ES-I3 (cell line): ENCODE data around the gene CASK.

ENCODE experiments used
- H3K36me3 ChIP-seq: 2 replicates; pipeline ENCODE4 v1.6.1; 2013; ENCODE audit warnings: mild to moderate bottlenecking, low read length, control low read depth, moderate library complexity; ENCODE audit not compliant: insufficient read depth
- H3K4me1 ChIP-seq: 2 replicates; pipeline ENCODE4 v1.6.1; 2013; ENCODE audit warnings: mild to moderate bottlenecking, control low read depth, low read length; ENCODE audit not compliant: insufficient read depth
- H3K9ac ChIP-seq: 2 replicates; pipeline ENCODE4 v1.6.1; 2013; ENCODE audit warnings: low read depth, mild to moderate bottlenecking, low read length, moderate library complexity
- H3K9me3 ChIP-seq: 2 replicates; pipeline ENCODE4 v1.6.1; 2013; ENCODE audit warnings: mild to moderate bottlenecking, low read length, moderate library complexity; ENCODE audit not compliant: control insufficient read depth, insufficient read depth

CASK gene

GRCh38 chrX:41589634-41590270, 333.6 kb downstream of the CASK start:
- no peaks in the 10 kb centered on the region for H3K9me3 ChIP-seq
- H3K4me1 ChIP-seq, result no peaks in the 10 kb centered on the region
- H3K9ac ChIP-seq, result no peak overlapping the region

GRCh38 chrX:41588271-41588670, 335.1 kb downstream of the CASK start:
- no peaks in the 10 kb centered on the region for H3K9me3 ChIP-seq
- no peaks in the 10 kb centered on the region for H3K36me3 ChIP-seq
- no peaks in the 10 kb centered on the region for H3K4me1 ChIP-seq
- H3K9ac ChIP-seq, result no peak overlapping the region

More at GRCh38 chrX:41589634-41590270, 333.6 kb downstream of the CASK start:
- no peaks in the 10 kb centered on the region for H3K36me3 ChIP-seq

DNA sequence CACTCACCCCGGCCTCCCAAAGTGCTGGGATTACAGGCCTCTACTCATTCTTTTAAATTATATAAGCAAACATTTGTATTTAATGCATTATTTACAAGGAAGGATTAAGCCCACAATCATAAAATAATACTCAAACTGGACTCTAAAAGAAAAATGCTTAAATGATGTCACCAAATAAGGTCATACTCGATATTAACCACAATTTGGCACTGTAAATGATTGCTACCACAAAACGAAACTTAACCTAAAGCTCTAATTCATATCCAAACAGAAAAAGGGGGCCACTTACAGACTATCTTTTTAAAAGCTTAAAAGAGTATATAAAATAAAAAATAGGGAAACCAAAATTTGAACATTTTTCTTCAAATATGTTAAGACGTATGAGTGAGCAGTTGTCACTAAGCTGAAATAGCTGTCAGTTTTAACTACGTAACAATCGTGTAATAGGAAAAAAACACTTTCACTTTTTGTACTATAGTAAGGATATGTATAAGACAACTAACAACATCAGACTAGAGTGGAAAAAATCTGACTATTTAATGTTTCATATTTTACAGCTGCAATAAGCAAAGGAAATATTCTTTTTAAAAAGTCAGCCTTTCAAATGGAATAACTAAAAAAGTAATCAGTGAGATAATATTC, 342.8 kb downstream of the CASK start:
- Histone ChIP-seq H3K36me3 (no peaks in the 10 kb centered on the region), H3K4me1 (no peaks in the 10 kb centered on the region), H3K9ac (no peak overlapping the region), H3K9me3 (no peaks in the 10 kb centered on the region)

- Histone ChIP-seq H3K36me3 (peaks cover 4% of the 10 kb centered on the region; the same call in 1 of the 2 replicates), H3K9ac (no peak overlapping the region), H3K9me3 (no peaks in the 10 kb centered on the region), H3K4me1 (peaks cover 15% of the 10 kb centered on the region)
Measured at GRCh38 chrX:41563876-41564275, 359.5 kb downstream of the CASK start.

DNA sequence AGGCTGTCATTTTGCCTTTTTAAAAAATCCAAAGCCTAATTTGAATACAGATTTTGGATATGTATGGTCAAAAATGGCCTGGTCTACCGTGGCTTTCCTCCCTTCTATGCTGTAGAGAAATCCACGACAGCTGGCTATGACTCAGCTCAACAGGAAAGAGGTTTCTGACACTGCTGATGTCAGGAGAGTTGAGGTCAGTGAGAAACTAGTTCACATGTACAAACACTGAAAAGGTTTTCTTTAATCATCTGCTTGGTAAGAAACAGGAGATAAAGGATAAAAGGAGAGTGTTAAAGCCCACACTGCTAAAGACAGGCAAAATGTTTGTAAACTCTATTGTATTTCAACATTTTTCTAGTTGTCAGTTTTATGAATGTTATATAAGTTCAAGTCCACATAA, 362.3 kb downstream of the CASK start:
- H3K36me3 ChIP-seq, result peaks cover 4% of the 10 kb centered on the region; the same call in 1 of the 2 replicates
- H3K9ac ChIP-seq, result no peak overlapping the region
- H3K4me1 ChIP-seq, result peaks cover 15% of the 10 kb centered on the region
- no peaks in the 10 kb centered on the region for H3K9me3 ChIP-seq

- Histone ChIP-seq H3K9ac (no peak overlapping the region), H3K4me1 (peaks cover 15% of the 10 kb centered on the region), H3K36me3 (peaks cover 4% of the 10 kb centered on the region; the same call in 1 of the 2 replicates), H3K9me3 (no peaks in the 10 kb centered on the region)
Measured at GRCh38 chrX:41559235-41560052, 363.9 kb downstream of the CASK start.

- Histone ChIP-seq H3K9ac (no peak overlapping the region), H3K4me1 (peaks cover 15% of the 10 kb centered on the region), H3K36me3 (peaks cover 4% of the 10 kb centered on the region; the same call in 1 of the 2 replicates), H3K9me3 (no peaks in the 10 kb centered on the region)
Measured at GRCh38 chrX:41558531-41558930, 364.8 kb downstream of the CASK start.

- Histone ChIP-seq H3K9me3 (no peaks in the 10 kb centered on the region), H3K4me1 (peaks cover 15% of the 10 kb centered on the region), H3K9ac (no peak overlapping the region), H3K36me3 (peaks cover 4% of the 10 kb centered on the region; the same call in 1 of the 2 replicates)
Measured at GRCh38 chrX:41556958-41557357, 366.4 kb downstream of the CASK start.

- Histone ChIP-seq H3K9me3 (no peaks in the 10 kb centered on the region), H3K4me1 (no peaks in the 10 kb centered on the region), H3K36me3 (no peaks in the 10 kb centered on the region), H3K9ac (no peak overlapping the region)
Measured at GRCh38 chrX:41553688-41554087, 369.7 kb downstream of the CASK start.

DNA sequence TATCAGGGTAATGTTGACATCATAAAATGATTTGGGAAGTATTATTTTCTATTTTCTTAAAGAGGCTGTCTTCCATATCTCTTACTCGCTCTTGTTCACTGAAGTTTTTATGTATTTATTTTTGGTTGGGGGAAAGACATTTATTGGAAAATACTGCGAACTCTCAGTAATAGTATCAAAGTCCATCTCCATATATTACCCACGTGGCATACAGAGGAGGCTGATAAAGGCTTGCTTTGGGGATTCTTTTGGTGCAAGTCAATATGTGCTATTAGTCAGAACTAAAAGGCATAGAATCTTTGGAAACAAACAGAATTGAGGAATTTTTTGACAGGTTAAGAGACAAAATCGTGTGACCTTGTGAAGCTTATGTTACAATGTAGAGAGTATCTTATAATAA, 374.9 kb downstream of the CASK start:
- Histone ChIP-seq H3K36me3 (no peaks in the 10 kb centered on the region), H3K4me1 (no peaks in the 10 kb centered on the region), H3K9ac (no peak overlapping the region), H3K9me3 (no peaks in the 10 kb centered on the region)

GRCh38 chrX:41543668-41544067, 379.7 kb downstream of the CASK start:
- Histone ChIP-seq H3K9me3 (no peaks in the 10 kb centered on the region), H3K4me1 (no peaks in the 10 kb centered on the region)

DNA sequence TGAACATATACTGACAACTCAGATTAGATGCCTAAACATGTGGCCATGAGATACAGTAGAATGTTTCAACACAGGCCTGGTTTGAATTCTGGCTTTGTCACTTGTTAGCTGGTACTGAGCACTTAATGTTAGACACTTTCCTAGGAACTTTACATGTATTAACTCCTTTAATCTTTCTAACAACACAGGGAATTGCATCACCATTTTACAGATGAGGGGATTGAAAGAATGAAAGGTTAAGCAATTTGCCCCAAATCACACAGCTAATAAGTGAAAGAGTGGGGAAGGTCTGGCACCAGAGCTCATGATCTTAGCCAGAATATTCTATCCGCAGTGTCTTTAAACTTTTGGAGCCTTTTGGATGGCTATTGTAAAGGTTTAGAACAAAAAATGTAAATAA, 380.3 kb downstream of the CASK start:
- Histone ChIP-seq H3K36me3 (0 out of 2 replicates have a peak, but pooled peaks cover 2% of the 10 kb centered on the region), H3K9ac (no peak overlapping the region), H3K4me1 (no peaks in the 10 kb centered on the region), H3K9me3 (no peaks in the 10 kb centered on the region)

More at GRCh38 chrX:41543668-41544067, 379.7 kb downstream of the CASK start:
- Histone ChIP-seq H3K36me3 (0 out of 2 replicates have a peak, but pooled peaks cover 2% of the 10 kb centered on the region), H3K9ac (no peak overlapping the region)

- H3K9me3 ChIP-seq, result no peaks in the 10 kb centered on the region
- H3K36me3 ChIP-seq, result 0 out of 2 replicates have a peak, but pooled peaks cover 2% of the 10 kb centered on the region
- no peak overlapping the region for H3K9ac ChIP-seq
- H3K4me1 ChIP-seq, result no peaks in the 10 kb centered on the region
Measured at GRCh38 chrX:41542536-41542935, 380.8 kb downstream of the CASK start.

- Histone ChIP-seq H3K36me3 (0 out of 2 replicates have a peak, but pooled peaks cover 2% of the 10 kb centered on the region), H3K9me3 (no peaks in the 10 kb centered on the region), H3K4me1 (no peaks in the 10 kb centered on the region), H3K9ac (no peak overlapping the region)
Measured at GRCh38 chrX:41542135-41542534, 381.2 kb downstream of the CASK start.
